WTC11 (cell line): ENCODE results near the gene EIF2B4.

Source experiments
- ATF2 ChIP-seq: sonication (generic); formaldehyde crosslinking; IDR thresholded peaks from 2 replicates; pipeline ENCODE4 v1.8.1; 2022; ENCODE audit warnings: low read depth, missing genetic modification reagents, borderline replicate concordance
- CREB1 ChIP-seq: sonication (generic); formaldehyde crosslinking; IDR thresholded peaks from 2 replicates; pipeline ENCODE4 v1.8.0; 2023; ENCODE audit warnings: mild to moderate bottlenecking, missing genetic modification reagents
- CTCF ChIP-seq: fragments of 200-600 bp; IDR thresholded peaks from 2 replicates; pipeline ENCODE4 v1.8.0; 2022; ENCODE audit warnings: antibody characterized with exemption
- E2F1 ChIP-seq: sonication (generic); formaldehyde crosslinking; IDR thresholded peaks from 2 replicates; pipeline ENCODE4 v1.8.0; 2022; ENCODE audit warnings: mild to moderate bottlenecking, missing genetic modification reagents
- E2F4 ChIP-seq: sonication (generic); formaldehyde crosslinking; IDR thresholded peaks from 2 replicates; pipeline ENCODE4 v1.8.1; 2022; ENCODE audit warnings: low read depth, mild to moderate bottlenecking, moderate library complexity, missing genetic modification reagents, borderline replicate concordance
- ESRRA ChIP-seq: sonication (generic); formaldehyde crosslinking; IDR thresholded peaks from 2 replicates; pipeline ENCODE4 v1.8.1; 2022; ENCODE audit warnings: mild to moderate bottlenecking, missing genetic modification reagents, borderline replicate concordance
- FOXJ3 ChIP-seq: sonication (generic); formaldehyde crosslinking; IDR thresholded peaks from 2 replicates; pipeline ENCODE4 v1.9.0; 2021; ENCODE audit warnings: missing genetic modification reagents, mild to moderate bottlenecking, borderline replicate concordance
- FOXP1 ChIP-seq: sonication (generic); formaldehyde crosslinking; IDR thresholded peaks from 2 replicates; pipeline ENCODE4 v1.8.0; 2022; ENCODE audit warnings: missing genetic modification reagents, mild to moderate bottlenecking, moderate library complexity, borderline replicate concordance
- MAX ChIP-seq: sonication (generic); formaldehyde crosslinking; IDR thresholded peaks from 2 replicates; pipeline ENCODE4 v1.8.0; 2022; ENCODE audit warnings: mild to moderate bottlenecking, missing genetic modification reagents
- MLX ChIP-seq: sonication (generic); formaldehyde crosslinking; IDR thresholded peaks from 2 replicates; pipeline ENCODE4 v1.8.1; 2023; ENCODE audit warnings: mild to moderate bottlenecking, missing genetic modification reagents, moderate library complexity
- PRRX2 ChIP-seq: fragments of 250-450 bp; sonication (Bioruptor Pico); IDR thresholded peaks from 2 replicates; pipeline ENCODE4 v1.8.0; 2021; ENCODE audit warnings: mild to moderate bottlenecking
- USF2 ChIP-seq: sonication (generic); formaldehyde crosslinking; IDR thresholded peaks from 2 replicates; pipeline ENCODE4 v1.8.1; 2023; ENCODE audit warnings: mild to moderate bottlenecking, missing genetic modification reagents, moderate library complexity
- ZNF121 ChIP-seq: sonication (generic); formaldehyde crosslinking; IDR thresholded peaks from 2 replicates; pipeline ENCODE4 v1.8.0; 2023; ENCODE audit warnings: missing genetic modification reagents
- ZNF423 ChIP-seq: fragments of 250-450 bp; sonication (Bioruptor Pico); IDR thresholded peaks from 2 replicates; pipeline ENCODE4 v2.1.2; 2022; ENCODE audit warnings: mild to moderate bottlenecking, moderate library complexity

GRCh38 chr2:27351802-27352598 lies 18.1 kb downstream of the EIF2B4 start:
- TF ChIP-seq CTCF (no peak), ESRRA (no peak), ZNF121 (no peak), CREB1 (CRISPR knock-in tag) (no peak), PRRX2 (no peak), USF2 (CRISPR knock-in tag) (no peak), ZNF423 (CRISPR knock-in tag) (no peak), E2F1 (CRISPR knock-in tag) (no peak), FOXP1 (CRISPR knock-in tag) (no peak), MAX (CRISPR knock-in tag) (no peak), FOXJ3 (CRISPR knock-in tag) (no peak), MLX (no peak), ATF2 (CRISPR knock-in tag) (no peak), E2F4 (CRISPR knock-in tag) (no peak)
